HG02885 (cell line): ENCODE measurements around the gene HOTAIR.

Experiments
- ATAC-seq: cut with Tn5 transposase; IDR thresholded peaks from one replicate; pipeline ENCODE4 v1.9.1; 2021; ENCODE audit warnings: mild to moderate bottlenecking; ENCODE audit not compliant: unreplicated experiment, poor library complexity

HOTAIR gene

GRCh38 chr12:53931844-53932581 lies 42.7 kb downstream of the HOTAIR start:
- ATAC-seq: no peak

- ATAC-seq: no peak
These were observed 44.0 kb downstream of the HOTAIR start for GRCh38 chr12:53930591-53931255.

- ATAC-seq: no peak
These were observed 45.2 kb downstream of the HOTAIR start for GRCh38 chr12:53929527-53929926.

- no peak for ATAC-seq
These were observed 46.5 kb downstream of the HOTAIR start for GRCh38 chr12:53928054-53928835.

- no peak for ATAC-seq
These were observed 47.3 kb downstream of the HOTAIR start for GRCh38 chr12:53927220-53928029.

GRCh38 chr12:53924521-53925405 lies 50.0 kb downstream of the HOTAIR start:
- ATAC-seq: no peak

GRCh38 chr12:53916788-53917655 lies 57.7 kb downstream of the HOTAIR start:
- ATAC-seq: no peak
